Right lobe of liver (tissue), 4 donors: Measurements from ENCODE around the gene NAP1L5.

Source experiments
- POLR2A ChIP-seq: fragments of 450-650 bp; IDR thresholded peaks from one replicate; pipeline ENCODE4 v1.6.1; 2017; ENCODE audit warnings: antibody characterized with exemption, mild to moderate bottlenecking
- TF ChIP-seq, protein P1 (sequence below), 4 donors: fragments of 200-600 bp in 3 of 4; fragments of 450-650 bp in 1 of 4; IDR thresholded peaks; one replicate each; pipeline versions ENCODE4 v1.5.1 to v1.8.0; 2016 to 2022; ENCODE audit warnings: antibody characterized with exemption in 4 of 4, mild to moderate bottlenecking in 2 of 4
- donor health status: DM: no; HTN: no; CAD: no.
- donor health status: DM: no; HTN: no; CAD: no.
- donor health status: DM: no; HTN: yes; CAD: no.

DNA sequence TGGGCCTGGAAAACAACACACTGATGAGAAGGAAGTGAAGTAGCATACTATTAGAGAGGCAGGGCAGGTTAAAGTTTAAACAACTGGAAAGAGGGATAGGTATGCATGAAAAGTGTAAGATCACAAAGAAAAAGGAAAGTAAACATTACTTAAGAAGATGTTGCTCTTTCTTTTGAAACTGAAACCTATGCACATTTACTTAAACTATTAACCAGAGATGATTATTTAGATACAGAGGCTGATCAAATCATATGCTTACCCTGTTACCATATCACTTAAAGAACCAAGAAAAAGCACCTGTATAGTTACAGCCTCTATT lies 37.8 kb downstream of the NAP1L5 start:
- TF ChIP-seq, protein P1, sequence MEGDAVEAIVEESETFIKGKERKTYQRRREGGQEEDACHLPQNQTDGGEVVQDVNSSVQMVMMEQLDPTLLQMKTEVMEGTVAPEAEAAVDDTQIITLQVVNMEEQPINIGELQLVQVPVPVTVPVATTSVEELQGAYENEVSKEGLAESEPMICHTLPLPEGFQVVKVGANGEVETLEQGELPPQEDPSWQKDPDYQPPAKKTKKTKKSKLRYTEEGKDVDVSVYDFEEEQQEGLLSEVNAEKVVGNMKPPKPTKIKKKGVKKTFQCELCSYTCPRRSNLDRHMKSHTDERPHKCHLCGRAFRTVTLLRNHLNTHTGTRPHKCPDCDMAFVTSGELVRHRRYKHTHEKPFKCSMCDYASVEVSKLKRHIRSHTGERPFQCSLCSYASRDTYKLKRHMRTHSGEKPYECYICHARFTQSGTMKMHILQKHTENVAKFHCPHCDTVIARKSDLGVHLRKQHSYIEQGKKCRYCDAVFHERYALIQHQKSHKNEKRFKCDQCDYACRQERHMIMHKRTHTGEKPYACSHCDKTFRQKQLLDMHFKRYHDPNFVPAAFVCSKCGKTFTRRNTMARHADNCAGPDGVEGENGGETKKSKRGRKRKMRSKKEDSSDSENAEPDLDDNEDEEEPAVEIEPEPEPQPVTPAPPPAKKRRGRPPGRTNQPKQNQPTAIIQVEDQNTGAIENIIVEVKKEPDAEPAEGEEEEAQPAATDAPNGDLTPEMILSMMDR (IDR thresholded peaks at IDR 0.05): no peak
- TF ChIP-seq POLR2A: no peak
